Measurements from ENCODE around the gene HOXD9. TPM values are rescaled to one million over a fixed set of nuclear protein-coding genes. Genes with fewer than 3 reads are reported as not detected.

Gene HOXD9
- total and polyA plus RNA-seq, 8 donors = 0.29 to 1.7 (median 0.95) TPM

DNA sequence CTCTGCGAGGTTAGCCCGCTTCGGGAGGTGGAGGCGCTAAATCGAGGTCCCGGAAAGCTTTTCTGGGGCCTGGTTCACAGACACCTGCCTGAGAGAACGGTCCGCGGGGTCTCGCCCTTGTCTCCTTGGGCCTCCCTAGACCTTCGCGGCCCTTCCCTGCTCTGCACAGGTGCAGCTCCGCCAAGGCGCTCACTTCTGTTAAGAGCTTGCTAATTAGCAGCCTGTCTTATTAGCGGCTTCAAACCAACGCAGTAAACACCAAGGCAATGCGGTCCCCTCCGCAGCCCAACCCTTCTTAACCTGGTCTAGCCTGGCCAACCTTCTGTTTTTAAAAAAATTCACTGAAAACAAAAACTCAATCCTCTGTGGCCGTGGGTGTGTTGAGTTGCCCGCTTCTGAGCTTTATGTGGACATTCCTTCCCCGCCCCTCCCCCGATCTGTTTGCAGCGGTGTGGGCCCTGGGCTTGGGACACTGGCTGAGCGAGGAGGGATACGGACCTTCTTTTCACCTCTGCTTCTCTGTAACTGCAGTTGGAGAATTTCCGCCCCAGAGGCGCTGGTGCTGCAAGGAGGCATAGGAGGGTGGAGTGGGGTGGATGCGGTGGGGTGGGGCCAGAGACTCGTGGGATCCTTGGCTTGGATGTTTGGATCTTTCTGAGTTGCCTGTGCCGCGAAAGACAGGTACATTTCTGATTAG, 25.4 kb downstream of the HOXD9 start:
- no peak for ATAC-seq
- Histone ChIP-seq H3K4me1 (no peaks in the 10 kb centered on the region), H3K27ac (no peak overlapping the region), H3K9me3 (no peaks in the 10 kb centered on the region), H3K27me3 (peaks cover 83 to 100% of the 10 kb centered on the region in 2 donors), H3K4me3 (no peak overlapping the region), H3K36me3 (no peaks in the 10 kb centered on the region)
- DNase-seq = no peak
- intact Hi-C loops (cut with DNase I) = loop anchor here in 1 of 2 donors (10.0 kb wide), 1 partner anchor 307 kb away; no protein-coding TSS in a partner anchor
- TF ChIP-seq, protein P1, sequence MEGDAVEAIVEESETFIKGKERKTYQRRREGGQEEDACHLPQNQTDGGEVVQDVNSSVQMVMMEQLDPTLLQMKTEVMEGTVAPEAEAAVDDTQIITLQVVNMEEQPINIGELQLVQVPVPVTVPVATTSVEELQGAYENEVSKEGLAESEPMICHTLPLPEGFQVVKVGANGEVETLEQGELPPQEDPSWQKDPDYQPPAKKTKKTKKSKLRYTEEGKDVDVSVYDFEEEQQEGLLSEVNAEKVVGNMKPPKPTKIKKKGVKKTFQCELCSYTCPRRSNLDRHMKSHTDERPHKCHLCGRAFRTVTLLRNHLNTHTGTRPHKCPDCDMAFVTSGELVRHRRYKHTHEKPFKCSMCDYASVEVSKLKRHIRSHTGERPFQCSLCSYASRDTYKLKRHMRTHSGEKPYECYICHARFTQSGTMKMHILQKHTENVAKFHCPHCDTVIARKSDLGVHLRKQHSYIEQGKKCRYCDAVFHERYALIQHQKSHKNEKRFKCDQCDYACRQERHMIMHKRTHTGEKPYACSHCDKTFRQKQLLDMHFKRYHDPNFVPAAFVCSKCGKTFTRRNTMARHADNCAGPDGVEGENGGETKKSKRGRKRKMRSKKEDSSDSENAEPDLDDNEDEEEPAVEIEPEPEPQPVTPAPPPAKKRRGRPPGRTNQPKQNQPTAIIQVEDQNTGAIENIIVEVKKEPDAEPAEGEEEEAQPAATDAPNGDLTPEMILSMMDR (IDR thresholded peaks at IDR 0.05) = no peak

DNA sequence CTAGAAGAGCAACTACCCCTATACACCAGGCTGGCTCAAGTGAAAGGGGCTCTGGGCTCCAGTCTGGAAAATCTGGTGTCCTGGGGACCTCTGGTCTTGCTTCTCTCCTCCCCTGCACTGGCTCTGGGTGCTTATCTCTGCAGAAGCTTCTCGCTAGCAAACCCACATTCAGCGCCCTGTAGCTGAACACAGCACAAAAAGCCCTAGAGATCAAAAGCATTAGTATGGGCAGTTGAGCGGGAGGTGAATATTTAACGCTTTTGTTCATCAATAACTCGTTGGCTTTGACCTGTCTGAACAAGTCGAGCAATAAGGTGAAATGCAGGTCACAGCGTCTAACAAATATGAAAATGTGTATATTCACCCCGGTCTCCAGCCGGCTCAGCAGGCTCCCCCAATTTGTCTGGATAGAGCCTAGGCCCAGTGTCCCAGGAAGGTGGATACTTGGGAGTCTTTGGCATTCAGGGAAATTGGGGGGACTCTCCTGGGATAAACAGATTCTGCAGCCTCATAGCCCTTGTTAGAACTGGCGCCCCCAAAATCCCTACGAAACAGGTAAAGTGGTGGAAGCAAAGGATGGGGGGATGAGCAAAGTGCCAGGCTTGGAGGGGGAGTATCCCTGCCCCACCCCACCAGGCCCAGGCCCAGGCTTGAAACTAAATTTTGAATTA, 26.4 kb downstream of the HOXD9 start:
- H3K4me3 ChIP-seq = no peak overlapping the region
- ATAC-seq (no peak), DNase-seq (no peak)
- no peaks in the 10 kb centered on the region for H3K9me3 ChIP-seq
- H3K27me3 ChIP-seq = peaks cover 93 to 100% of the 10 kb centered on the region in 2 donors
- no peaks in the 10 kb centered on the region for H3K4me1 ChIP-seq
- H3K36me3 ChIP-seq = no peaks in the 10 kb centered on the region
- TF ChIP-seq, protein P1 (IDR thresholded peaks at IDR 0.05) = no peak
- intact Hi-C loops (cut with DNase I) = loop anchor here in 1 of 2 donors (10.0 kb wide), 1 partner anchor 306 kb away; no protein-coding TSS in a partner anchor
- no peak overlapping the region for H3K27ac ChIP-seq

DNA sequence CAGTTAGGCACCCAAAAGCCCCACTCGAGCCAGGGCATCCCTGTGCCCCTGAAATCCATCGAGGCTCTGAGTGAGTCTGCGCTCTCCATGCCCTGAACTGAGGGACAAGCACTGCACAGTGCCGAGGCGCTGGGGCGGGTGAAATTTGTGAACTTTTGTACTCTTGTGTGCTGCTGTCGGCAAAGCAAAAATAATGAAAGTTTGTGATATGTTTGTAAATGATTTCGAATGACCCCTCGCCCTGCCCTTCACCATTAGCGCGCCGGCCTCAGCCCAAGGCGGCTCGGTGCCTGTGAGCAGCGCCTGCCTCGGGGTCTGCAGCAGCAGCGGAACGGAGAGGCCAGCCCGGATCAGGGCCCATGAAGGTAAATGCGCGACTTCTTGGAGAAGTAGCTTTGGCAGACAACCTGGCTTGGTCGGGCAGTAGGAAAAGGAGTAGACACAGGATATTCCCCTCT, 27.0 kb downstream of the HOXD9 start:
- TF ChIP-seq, protein P1 (IDR thresholded peaks at IDR 0.05) = no peak
- Histone ChIP-seq H3K36me3 (no peaks in the 10 kb centered on the region), H3K27ac (no peak overlapping the region), H3K27me3 (peaks cover 97 to 100% of the 10 kb centered on the region in 2 donors), H3K4me3 (no peak overlapping the region), H3K4me1 (no peaks in the 10 kb centered on the region), H3K9me3 (no peaks in the 10 kb centered on the region)
- no peak for ATAC-seq
- DNase-seq = no peak
- intact Hi-C loops (cut with DNase I) = loop anchor here in 1 of 2 donors (10.0 kb wide), 1 partner anchor 305 kb away; no protein-coding TSS in a partner anchor

DNA sequence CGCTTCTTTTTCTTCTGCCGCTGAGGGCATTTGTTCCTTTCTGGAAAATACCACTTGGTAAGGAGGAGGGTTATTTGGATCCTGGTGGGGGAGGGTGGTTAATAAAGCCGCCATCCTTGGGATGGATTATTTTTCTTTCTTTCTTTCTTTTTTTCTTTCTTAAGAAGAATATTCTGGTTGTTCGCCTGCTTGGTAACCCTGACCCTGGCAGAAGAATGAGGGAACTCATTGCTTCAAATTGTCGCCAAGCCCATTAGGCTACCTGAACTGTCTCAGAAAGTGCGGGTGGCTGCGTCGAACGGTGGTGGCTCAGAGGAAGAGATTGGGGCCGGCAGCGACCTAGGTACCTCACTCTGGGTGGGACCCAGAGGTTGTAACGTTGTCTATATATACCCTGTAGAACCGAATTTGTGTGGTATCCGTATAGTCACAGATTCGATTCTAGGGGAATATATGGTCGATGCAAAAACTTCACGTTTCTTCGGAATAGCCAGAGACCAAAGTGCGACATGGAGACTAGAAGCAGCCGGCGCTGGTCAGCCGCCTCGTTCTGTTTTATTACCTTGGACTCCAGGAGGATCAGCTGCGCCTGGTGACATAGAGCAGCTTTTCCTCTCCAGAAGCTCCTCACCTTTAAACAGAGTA, 27.5 kb downstream of the HOXD9 start:
- Histone ChIP-seq H3K36me3 (no peaks in the 10 kb centered on the region), H3K4me3 (no peak overlapping the region), H3K9me3 (no peaks in the 10 kb centered on the region), H3K4me1 (no peaks in the 10 kb centered on the region), H3K27ac (no peak overlapping the region), H3K27me3 (peaks cover 98 to 100% of the 10 kb centered on the region in 2 donors)
- intact Hi-C loops (cut with DNase I) = loop anchor here in 1 of 2 donors (10.0 kb wide), 1 partner anchor 305 kb away; no protein-coding TSS in a partner anchor
- DNase-seq (no peak), ATAC-seq (no peak)
- TF ChIP-seq, protein P1 (IDR thresholded peaks at IDR 0.05) = no peak
